ENCODE data around the gene POLR3A. TPM values are rescaled to one million over a fixed set of nuclear protein-coding genes. Genes with fewer than 3 reads are reported as not detected.

Gene POLR3A
- total RNA-seq, 1 donor from 2014 or later: 16.9 TPM

DNA sequence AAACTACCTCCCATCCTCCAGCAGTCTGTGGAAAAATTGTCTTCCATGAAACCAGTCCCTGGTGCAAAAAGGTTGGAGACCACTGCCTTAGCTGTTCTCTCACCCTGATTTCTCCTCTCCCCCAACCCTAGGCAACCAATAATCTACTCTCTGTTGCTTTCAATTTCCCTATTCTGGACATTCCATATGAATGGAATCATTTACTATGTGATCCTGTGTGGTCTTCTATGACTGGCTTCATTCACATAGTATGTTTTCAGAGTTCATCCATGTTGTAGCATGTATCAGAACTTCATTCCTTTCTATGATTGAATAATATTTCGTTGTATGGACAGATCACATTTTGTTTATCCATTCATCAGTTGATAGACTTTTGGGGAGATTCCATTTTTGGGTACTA lies 64.5 kb downstream of the POLR3A start:
- intact Hi-C loops (cut with DNase I): no loop called here
- Histone ChIP-seq H3K27me3 (no peaks in the 10 kb centered on the region), H3K9me3 (no peaks in the 10 kb centered on the region), H3K36me3 (no peaks in the 10 kb centered on the region), H3K4me1 (peaks cover 8% of the 10 kb centered on the region), H3K4me3 (no peak overlapping the region), H3K27ac (no peak overlapping the region)
- no peak for DNase-seq (ENCODE audit: extremely low spot score in 2 of 2)
- TF ChIP-seq POLR2A (IDR thresholded peaks at IDR 0.05) (no peak), POLR2AphosphoS5 (IDR thresholded peaks at IDR 0.05; ENCODE audit: insufficient read depth in 1 of 2, low read depth in 1 of 2) (no peak)
- TF ChIP-seq, protein P1, sequence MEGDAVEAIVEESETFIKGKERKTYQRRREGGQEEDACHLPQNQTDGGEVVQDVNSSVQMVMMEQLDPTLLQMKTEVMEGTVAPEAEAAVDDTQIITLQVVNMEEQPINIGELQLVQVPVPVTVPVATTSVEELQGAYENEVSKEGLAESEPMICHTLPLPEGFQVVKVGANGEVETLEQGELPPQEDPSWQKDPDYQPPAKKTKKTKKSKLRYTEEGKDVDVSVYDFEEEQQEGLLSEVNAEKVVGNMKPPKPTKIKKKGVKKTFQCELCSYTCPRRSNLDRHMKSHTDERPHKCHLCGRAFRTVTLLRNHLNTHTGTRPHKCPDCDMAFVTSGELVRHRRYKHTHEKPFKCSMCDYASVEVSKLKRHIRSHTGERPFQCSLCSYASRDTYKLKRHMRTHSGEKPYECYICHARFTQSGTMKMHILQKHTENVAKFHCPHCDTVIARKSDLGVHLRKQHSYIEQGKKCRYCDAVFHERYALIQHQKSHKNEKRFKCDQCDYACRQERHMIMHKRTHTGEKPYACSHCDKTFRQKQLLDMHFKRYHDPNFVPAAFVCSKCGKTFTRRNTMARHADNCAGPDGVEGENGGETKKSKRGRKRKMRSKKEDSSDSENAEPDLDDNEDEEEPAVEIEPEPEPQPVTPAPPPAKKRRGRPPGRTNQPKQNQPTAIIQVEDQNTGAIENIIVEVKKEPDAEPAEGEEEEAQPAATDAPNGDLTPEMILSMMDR (IDR thresholded peaks at IDR 0.05): no peak

DNA sequence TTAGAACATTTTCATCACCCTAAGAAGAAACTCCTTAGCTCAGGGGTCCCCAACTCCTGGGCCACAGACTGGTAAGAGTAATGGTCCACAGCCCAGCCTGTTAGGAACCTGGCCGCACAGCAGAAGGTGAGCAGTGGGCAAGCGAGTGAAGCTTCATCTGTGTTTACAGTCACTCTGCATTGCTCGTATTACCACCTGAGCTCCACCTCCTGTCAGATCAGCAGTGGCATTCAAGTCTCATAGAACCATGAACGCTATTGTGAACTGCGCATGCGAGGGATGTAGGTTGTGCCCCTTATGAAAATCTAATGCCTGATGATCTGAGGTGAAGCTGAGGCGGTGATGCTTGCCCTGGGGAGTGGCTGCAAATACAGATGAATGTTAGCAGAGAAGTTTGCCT lies 65.4 kb downstream of the POLR3A start:
- H3K4me1 ChIP-seq: peaks cover 3% of the 10 kb centered on the region
- H3K27ac ChIP-seq: no peak overlapping the region
- no peaks in the 10 kb centered on the region for H3K27me3 ChIP-seq
- no peaks in the 10 kb centered on the region for H3K9me3 ChIP-seq
- TF ChIP-seq POLR2A (IDR thresholded peaks at IDR 0.05) (no peak), POLR2AphosphoS5 (IDR thresholded peaks at IDR 0.05; ENCODE audit: insufficient read depth in 1 of 2, low read depth in 1 of 2) (no peak)
- TF ChIP-seq, protein P1 (IDR thresholded peaks at IDR 0.05): no peak
- DNase-seq (ENCODE audit: extremely low spot score in 2 of 2): no peak
- no peak overlapping the region for H3K4me3 ChIP-seq
- intact Hi-C loops (cut with DNase I): no loop called here
- no peaks in the 10 kb centered on the region for H3K36me3 ChIP-seq

DNA sequence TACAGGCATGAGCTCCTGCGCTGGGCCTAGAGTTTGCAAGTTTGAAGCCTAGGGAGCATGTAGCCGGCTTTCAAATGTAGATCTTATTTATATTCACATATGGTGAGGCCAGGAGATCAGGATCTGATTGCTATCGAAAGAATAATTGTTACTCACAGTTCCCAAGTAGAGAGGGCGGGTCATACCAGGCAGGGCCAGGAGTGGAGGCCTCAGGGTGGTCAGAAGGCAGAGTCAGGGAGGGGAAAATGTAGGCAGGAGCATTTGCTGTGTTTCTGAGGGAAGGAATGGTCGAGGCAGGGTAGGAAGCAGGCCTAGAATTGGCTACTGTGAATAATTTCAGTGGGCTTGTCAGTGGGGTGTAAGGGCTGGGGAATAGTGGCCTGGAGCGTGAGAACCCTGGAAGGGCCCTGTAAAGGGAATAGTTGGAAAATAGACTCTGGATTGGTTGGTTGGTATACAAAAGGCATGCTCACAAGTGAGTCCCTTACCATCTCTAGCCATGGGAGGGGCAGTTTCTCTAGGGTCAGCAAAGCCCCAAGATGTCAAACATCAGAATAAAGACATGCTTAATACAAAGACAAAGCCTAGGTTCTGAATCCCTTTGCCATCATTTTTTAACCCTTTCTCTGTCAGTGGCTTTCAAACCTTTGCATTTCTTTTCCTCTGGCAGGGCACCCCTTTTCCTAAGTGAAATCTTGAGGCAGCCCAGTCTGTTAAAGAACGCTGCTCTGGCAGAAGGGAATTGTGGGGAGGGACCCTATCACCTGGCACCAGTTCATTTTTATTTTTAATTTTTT lies 66.8 kb downstream of the POLR3A start:
- Histone ChIP-seq H3K4me1 (no peaks in the 10 kb centered on the region), H3K27me3 (no peaks in the 10 kb centered on the region), H3K27ac (no peak overlapping the region), H3K36me3 (no peaks in the 10 kb centered on the region), H3K9me3 (no peaks in the 10 kb centered on the region), H3K4me3 (no peak overlapping the region)
- TF ChIP-seq, protein P1 (IDR thresholded peaks at IDR 0.05): no peak
- TF ChIP-seq POLR2A (IDR thresholded peaks at IDR 0.05) (no peak), POLR2AphosphoS5 (IDR thresholded peaks at IDR 0.05; ENCODE audit: insufficient read depth in 1 of 2, low read depth in 1 of 2) (no peak)
- no peak for DNase-seq (ENCODE audit: extremely low spot score in 2 of 2)
- intact Hi-C loops (cut with DNase I): no loop called here

DNA sequence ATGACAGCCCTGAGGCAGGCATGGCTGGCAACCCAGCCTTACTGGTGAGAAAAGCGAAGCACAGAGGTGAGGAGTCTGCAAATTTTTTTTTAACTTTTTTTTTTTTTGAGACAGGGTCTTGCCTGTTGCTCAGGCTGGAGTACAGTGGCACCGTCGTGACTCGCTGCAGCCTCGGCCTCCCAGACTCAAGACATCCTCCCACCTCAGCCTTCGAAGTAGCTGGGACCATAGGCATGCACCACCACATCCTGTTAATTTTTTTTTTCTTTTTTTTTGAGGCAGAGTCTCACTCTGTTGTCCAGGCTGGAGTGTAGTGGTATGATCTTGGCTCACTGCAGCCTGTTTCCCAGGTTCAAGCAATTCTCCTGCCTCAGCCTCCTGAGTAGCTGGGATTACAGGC lies 67.6 kb downstream of the POLR3A start:
- Histone ChIP-seq H3K27me3 (no peaks in the 10 kb centered on the region), H3K27ac (no peak overlapping the region), H3K4me1 (no peaks in the 10 kb centered on the region), H3K36me3 (no peaks in the 10 kb centered on the region), H3K4me3 (no peak overlapping the region), H3K9me3 (no peaks in the 10 kb centered on the region)
- intact Hi-C loops (cut with DNase I): no loop called here
- TF ChIP-seq, protein P1 (IDR thresholded peaks at IDR 0.05): no peak
- TF ChIP-seq POLR2A (IDR thresholded peaks at IDR 0.05): no peak
- TF ChIP-seq POLR2AphosphoS5 (IDR thresholded peaks at IDR 0.05; ENCODE audit: insufficient read depth in 1 of 2, low read depth in 1 of 2): no peak
- DNase-seq (ENCODE audit: extremely low spot score in 2 of 2): no peak

DNA sequence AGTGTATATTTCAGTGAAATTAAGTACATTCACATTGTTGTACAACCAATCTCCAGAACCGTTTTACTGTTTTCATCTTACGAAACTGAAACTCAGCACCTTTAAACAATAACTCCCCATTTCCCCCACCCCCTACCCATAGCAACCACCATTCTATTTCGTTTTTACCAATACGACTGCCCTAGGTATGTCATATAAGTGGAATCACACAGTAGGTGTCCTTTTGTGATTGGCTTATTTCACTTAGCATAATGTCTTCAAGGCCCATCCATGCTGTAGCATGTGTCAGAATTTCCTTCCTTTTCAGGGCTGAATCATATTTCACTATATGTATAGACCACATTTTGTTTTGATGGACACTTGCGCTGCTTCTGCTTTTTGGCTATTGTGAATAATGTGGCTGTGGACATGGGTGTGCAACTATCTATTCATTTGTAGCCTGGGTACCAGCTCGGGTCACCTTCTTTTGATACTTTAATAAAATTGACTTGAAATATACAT lies 68.4 kb downstream of the POLR3A start:
- TF ChIP-seq POLR2A (IDR thresholded peaks at IDR 0.05) (no peak), POLR2AphosphoS5 (IDR thresholded peaks at IDR 0.05; ENCODE audit: insufficient read depth in 1 of 2, low read depth in 1 of 2) (no peak)
- TF ChIP-seq, protein P1 (IDR thresholded peaks at IDR 0.05): no peak
- H3K36me3 ChIP-seq: no peaks in the 10 kb centered on the region
- intact Hi-C loops (cut with DNase I): no loop called here
- no peak overlapping the region for H3K4me3 ChIP-seq
- H3K27me3 ChIP-seq: no peaks in the 10 kb centered on the region
- H3K4me1 ChIP-seq: no peaks in the 10 kb centered on the region
- no peaks in the 10 kb centered on the region for H3K9me3 ChIP-seq
- H3K27ac ChIP-seq: no peak overlapping the region
- DNase-seq (ENCODE audit: extremely low spot score in 2 of 2): no peak
